ENCODE measurements around the gene CEACAM16. TPM values are rescaled to one million over a fixed set of nuclear protein-coding genes. Genes with fewer than 3 reads are reported as not detected.

CEACAM16 gene
- total RNA-seq, 1 experiment from 2014 or later, result not detected

- TF ChIP-seq ZBTB33 (IDR thresholded peaks at IDR 0.05; ENCODE audit: extremely low read depth, insufficient replicate concordance, low read length) (no peak), SRF (IDR thresholded peaks at IDR 0.05; ENCODE audit: low read depth) (no peak)
Measured at GRCh38 chr19:44684892-44685863, 13.8 kb upstream of the CEACAM16 start (continued).

GRCh38 chr19:44685877-44686276, 13.1 kb upstream of the CEACAM16 start:
- ChIA-PET CTCF (interaction anchor here (1.1 to 1.8 kb wide), 3 partner anchors 9 to 109 kb away, joined by 3 to 8 read pairs (median 8); no protein-coding TSS in a partner anchor), POLR2A (interaction anchor here (1.0 kb wide), 1 partner anchor 9 kb away, joined by 3 read pairs; no protein-coding TSS in a partner anchor), RAD21 (ENCODE audit: low non-redundant PET in 1 of 2, low total read pairs in 2 of 2, uncharacterized antibody in 2 of 2, unreplicated experiment in 2 of 2) (interaction anchor here in 1 of 2 experiments (0.7 kb wide), 1 partner anchor 31 kb away, joined by 7 read pairs; no protein-coding TSS in a partner anchor)
- ATAC-seq (no peak), DNase-seq (ENCODE audit: low read depth, low spot score) (no peak)
- Histone ChIP-seq H3K36me3 (ENCODE audit: control insufficient read depth in 1 of 2, insufficient read depth in 2 of 2, low read length in 2 of 2) (no peaks in the 10 kb centered on the region), H3K79me2 (ENCODE audit: insufficient read depth, low read length) (no peaks in the 10 kb centered on the region), H3K9me2 (ENCODE audit: insufficient read depth) (no peaks in the 10 kb centered on the region), H4K20me1 (ENCODE audit: insufficient read depth) (no peaks in the 10 kb centered on the region), H3K4me3 (replicated peaks in 1 of 2; ENCODE audit: low read depth in 1 of 2, low read length in 2 of 2) (no peak overlapping the region), H2AFZ (ENCODE audit: low read depth, low read length, poor library complexity, severe bottlenecking) (no peak overlapping the region), H3K4me1 (ENCODE audit: control insufficient read depth in 1 of 2, insufficient read depth in 2 of 2, low read length in 2 of 2) (peaks cover 44 to 77% of the 10 kb centered on the region in 2 experiments), H3K27me3 (ENCODE audit: insufficient read depth, low read length) (no peaks in the 10 kb centered on the region), H3K9ac (ENCODE audit: low read length) (peak overlapping the region; percentile 13; the same call in 1 of the 2 replicates), H3K4me2 (ENCODE audit: low read length) (peak overlapping the region; percentile 66), H3K27ac (ENCODE audit: low read depth, low read length) (peak overlapping the region; percentile 69), H3K9me3 (ENCODE audit: control insufficient read depth in 1 of 2, insufficient read depth in 1 of 2, low read depth in 1 of 2, low read length in 2 of 2) (no peaks in the 10 kb centered on the region)
- no peak for TF ChIP-seq JUND (IDR thresholded peaks at IDR 0.05)
- no peak for TF ChIP-seq ZNF274 (IDR thresholded peaks at IDR 0.05; ENCODE audit: low read depth, low read length)
- TF ChIP-seq EZH2 (IDR thresholded peaks at IDR 0.05), result no peak
- no peak for TF ChIP-seq CBX3 (IDR thresholded peaks at IDR 0.05; ENCODE audit: low read depth)
- TF ChIP-seq POLR2AphosphoS5 (IDR thresholded peaks at IDR 0.05; ENCODE audit: low read depth, low read length), result no peak
- no peak for TF ChIP-seq ATF3 (IDR thresholded peaks at IDR 0.05)
- no peak for TF ChIP-seq FOSL1 (IDR thresholded peaks at IDR 0.05; ENCODE audit: low read depth)
- no peak for TF ChIP-seq REST (IDR thresholded peaks at IDR 0.05; ENCODE audit: low read depth)
- TF ChIP-seq POLR2A (IDR thresholded peaks at IDR 0.05; ENCODE audit: borderline replicate concordance, extremely low read depth, insufficient read depth, insufficient read length), result no peak
- TF ChIP-seq CTCF (IDR thresholded peaks at IDR 0.05 in 2 of 3, conservative IDR thresholded peaks at IDR 0.05 in 1 of 3; ENCODE audit: borderline replicate concordance in 1 of 3, insufficient read depth in 1 of 3, low read depth in 2 of 3, low read length in 2 of 3), result no peak
- TF ChIP-seq ZFX (IDR thresholded peaks at IDR 0.05), result no peak
- TF ChIP-seq EGR1 (IDR thresholded peaks at IDR 0.05; ENCODE audit: low read depth), result no peak
- no peak for TF ChIP-seq SIN3A (IDR thresholded peaks at IDR 0.05; ENCODE audit: low read depth)
- TF ChIP-seq ELF1 (IDR thresholded peaks at IDR 0.05; ENCODE audit: borderline replicate concordance, low read depth), result no peak
- intact Hi-C loops (cut with micrococcal nuclease), result loop anchor here (10.0 kb wide), 1 partner anchor 159 kb away; the partner anchor contains the start of gene NECTIN2
- no TSS peak for BruUV-seq (replicated peaks)

Data from HCT116 (cell line).